Ishikawa (cell line): ENCODE data around the gene CCDC73.

ENCODE experiments used
- MAX ChIP-seq: IDR thresholded peaks from 2 replicates; pipeline ENCODE4 v1.6.1; 2012
- RAD21 ChIP-seq: IDR thresholded peaks from 2 replicates; pipeline ENCODE4 v1.6.1; 2012; ENCODE audit warnings: low read depth
- TCF12 ChIP-seq: IDR thresholded peaks from 2 replicates; pipeline ENCODE4 v1.6.1; 2012; ENCODE audit warnings: low read depth
- YY1 ChIP-seq: IDR thresholded peaks from 2 replicates; pipeline ENCODE4 v1.6.1; 2012; ENCODE audit warnings: low read depth
- ZBTB7A ChIP-seq: IDR thresholded peaks from 2 replicates; pipeline ENCODE4 v1.6.1; 2012; ENCODE audit warnings: low read depth

- TF ChIP-seq MAX (no peak), YY1 (no peak), ZBTB7A (no peak), TCF12 (no peak), RAD21 (no peak)
Measured at GRCh38 chr11:32774081-32774480, 20.4 kb downstream of the CCDC73 start.
